Fibroblast of lung (primary cell): ENCODE data around the gene REXO5.

ENCODE experiments used
- EZH2 ChIP-seq: IDR thresholded peaks from 2 replicates; pipeline ENCODE4 v1.5.1; 2012; ENCODE audit warnings: low read length, control low read depth, mild to moderate bottlenecking; ENCODE audit errors: missing control alignments
- TF ChIP-seq, protein P1 (sequence below), 2 donors: IDR thresholded peaks in 1 of 2; conservative IDR thresholded peaks in 1 of 2; 1 replicate in 1 of 2; 2 replicates in 1 of 2; pipeline ENCODE4 v1.5.1; 2011 to 2012; ENCODE audit warnings: low read length in 2 of 2, control low read depth in 1 of 2, inconsistent platforms in 1 of 2, low read depth in 1 of 2, mild to moderate bottlenecking in 1 of 2

DNA sequence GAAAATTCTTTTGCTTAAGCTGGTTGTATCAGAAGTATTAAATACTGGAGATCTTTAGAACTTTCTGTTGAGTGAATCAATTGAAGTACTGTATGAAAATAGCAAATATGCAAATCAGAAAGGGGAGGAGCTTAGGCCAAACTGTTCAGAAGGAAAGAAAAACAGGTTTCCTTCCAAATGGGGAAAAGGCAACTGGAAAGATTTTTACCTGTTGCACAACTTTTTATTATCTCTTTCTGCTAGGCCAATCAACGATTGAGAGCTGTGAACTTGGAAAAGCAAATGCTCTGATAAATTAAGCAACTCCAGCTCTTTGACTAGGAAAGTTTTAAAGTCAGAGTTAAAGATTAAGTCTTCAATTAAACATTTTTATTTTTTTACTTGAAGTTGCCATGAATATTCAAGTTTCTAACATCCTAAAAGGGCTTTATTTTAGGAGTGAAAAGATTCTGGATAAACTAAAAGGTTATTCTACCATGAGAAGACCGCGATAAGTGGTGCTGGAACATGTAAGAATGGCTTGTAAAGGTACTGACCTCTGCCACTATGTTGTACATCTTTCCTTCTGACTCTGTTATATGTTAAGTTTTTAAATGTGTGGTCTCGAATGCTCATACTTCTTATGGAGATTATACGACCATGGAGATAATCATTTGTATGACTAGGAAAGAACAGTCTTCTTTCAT, 77.4 kb downstream of the REXO5 start:
- TF ChIP-seq, protein P1, sequence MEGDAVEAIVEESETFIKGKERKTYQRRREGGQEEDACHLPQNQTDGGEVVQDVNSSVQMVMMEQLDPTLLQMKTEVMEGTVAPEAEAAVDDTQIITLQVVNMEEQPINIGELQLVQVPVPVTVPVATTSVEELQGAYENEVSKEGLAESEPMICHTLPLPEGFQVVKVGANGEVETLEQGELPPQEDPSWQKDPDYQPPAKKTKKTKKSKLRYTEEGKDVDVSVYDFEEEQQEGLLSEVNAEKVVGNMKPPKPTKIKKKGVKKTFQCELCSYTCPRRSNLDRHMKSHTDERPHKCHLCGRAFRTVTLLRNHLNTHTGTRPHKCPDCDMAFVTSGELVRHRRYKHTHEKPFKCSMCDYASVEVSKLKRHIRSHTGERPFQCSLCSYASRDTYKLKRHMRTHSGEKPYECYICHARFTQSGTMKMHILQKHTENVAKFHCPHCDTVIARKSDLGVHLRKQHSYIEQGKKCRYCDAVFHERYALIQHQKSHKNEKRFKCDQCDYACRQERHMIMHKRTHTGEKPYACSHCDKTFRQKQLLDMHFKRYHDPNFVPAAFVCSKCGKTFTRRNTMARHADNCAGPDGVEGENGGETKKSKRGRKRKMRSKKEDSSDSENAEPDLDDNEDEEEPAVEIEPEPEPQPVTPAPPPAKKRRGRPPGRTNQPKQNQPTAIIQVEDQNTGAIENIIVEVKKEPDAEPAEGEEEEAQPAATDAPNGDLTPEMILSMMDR (conservative IDR thresholded peaks at IDR 0.05 in 1 of 2, IDR thresholded peaks at IDR 0.05 in 1 of 2; ENCODE audit: low read depth in 1 of 2, low read length in 2 of 2), result no peak
- TF ChIP-seq EZH2, result no peak
